Adrenal gland (tissue), 5 donors: ENCODE results near the gene CLASRP.

Experiments
- CTCF ChIP-seq, 6 experiments: fragments of 450-650 bp in 4 of 6; fragments of 200-600 bp in 2 of 6; sonication (generic) in 1 of 6; IDR thresholded peaks; 1 replicate in 5 of 6; 2 replicates in 1 of 6; pipeline versions ENCODE4 v1.5.1 to v1.8.0; 2016 to 2021; ENCODE audit warnings: antibody characterized with exemption in 6 of 6, mild to moderate bottlenecking in 2 of 6, moderate library complexity in 1 of 6
- POLR2A ChIP-seq, 2 donors: fragments of 450-650 bp; IDR thresholded peaks; one replicate each; pipeline ENCODE4 v1.6.1; 2017; ENCODE audit warnings: antibody characterized with exemption in 2 of 2, mild to moderate bottlenecking in 2 of 2, moderate library complexity in 1 of 2
- donor health status: DM: no; HTN: no; CAD: no.

GRCh38 chr19:45005787-45006186 lies 33.1 kb upstream of the CLASRP start:
- TF ChIP-seq CTCF (IDR thresholded peaks at IDR 0.05) (no peak), POLR2A (IDR thresholded peaks at IDR 0.05) (no peak)
